ACC112 (cell line): ENCODE data around the gene DAB2IP.
"Not testable (repeated sequence)": the region's sequence is repeated elsewhere in the genome, so short reads cannot be mapped to it uniquely, and the experiment has no call there.

Experiments used
- H2AFZ ChIP-seq: fragments of 200-600 bp; sonication (generic); one replicate; pipeline ENCODE4 v1.6.0; 2017; ENCODE audit warnings: antibody characterized with exemption, low read length; ENCODE audit not compliant: unreplicated experiment
- H3K27ac ChIP-seq: fragments of 200-600 bp; sonication (generic); 2 replicates; pipeline ENCODE4 v1.5.1; 2014; ENCODE audit warnings: low read depth, mild to moderate bottlenecking, antibody characterized with exemption, low read length, moderate library complexity
- H3K27me3 ChIP-seq: fragments of 200-600 bp; sonication (generic); 2 replicates; pipeline ENCODE4 v1.6.1; 2014; ENCODE audit warnings: mild to moderate bottlenecking, antibody characterized with exemption, low read length, moderate library complexity, mixed read lengths; ENCODE audit not compliant: insufficient read depth
- H3K36me3 ChIP-seq: fragments of 200-600 bp; sonication (generic); 2 replicates; pipeline ENCODE4 v1.6.1; 2016; ENCODE audit warnings: mild to moderate bottlenecking, antibody characterized with exemption, low read length, moderate library complexity, mixed read lengths; ENCODE audit not compliant: insufficient read depth
- H3K4me1 ChIP-seq: fragments of 200-600 bp; sonication (generic); one replicate; pipeline ENCODE4 v1.6.1; 2016; ENCODE audit warnings: low read length, mixed read lengths; ENCODE audit not compliant: insufficient read depth, unreplicated experiment, control insufficient read depth
- H3K4me3 ChIP-seq: fragments of 200-600 bp; sonication (generic); 2 replicates; pipeline ENCODE4 v1.5.1; 2014; ENCODE audit warnings: mild to moderate bottlenecking, low read depth, low read length
- H3K79me2 ChIP-seq: fragments of 200-600 bp; sonication (generic); one replicate; pipeline ENCODE4 v1.6.0; 2016; ENCODE audit warnings: low read length; ENCODE audit not compliant: control insufficient read depth, unreplicated experiment, insufficient read depth

DAB2IP gene

DNA sequence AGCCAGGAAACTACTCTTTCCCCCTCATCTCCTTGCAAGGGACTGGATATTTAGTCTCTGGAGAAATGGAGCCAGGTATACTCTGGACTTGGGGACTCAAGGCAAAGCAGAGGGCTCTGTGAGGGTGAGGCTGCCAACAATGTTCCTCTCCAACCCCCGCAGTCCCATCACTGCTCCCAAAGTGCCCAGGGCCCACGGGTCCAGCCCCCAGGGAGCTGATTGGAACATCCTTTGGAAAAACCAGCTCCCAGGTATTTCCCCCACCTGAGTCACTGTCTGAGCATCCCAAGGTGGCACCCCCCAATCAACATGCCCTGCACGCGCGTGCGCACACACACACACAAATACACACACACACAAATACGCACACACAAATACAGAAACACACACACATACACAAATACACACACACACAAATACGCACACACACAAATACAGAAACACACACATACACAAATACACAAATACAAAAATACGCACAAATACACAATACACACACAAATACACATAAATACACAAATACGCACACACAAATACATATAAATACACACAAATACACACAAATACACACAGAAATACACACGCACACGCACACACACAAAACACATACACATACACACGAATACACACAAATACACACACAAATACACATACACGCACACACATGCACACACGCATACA is 137.4 kb downstream of the DAB2IP start:
- Histone ChIP-seq H3K27me3 (no peaks in the 10 kb centered on the region), H2AFZ (no peak overlapping the region), H3K27ac (no peak overlapping the region), H3K79me2 (no peaks in the 10 kb centered on the region), H3K4me1 (no peaks in the 10 kb centered on the region), H3K4me3 (no peak overlapping the region), H3K36me3 (no peaks in the 10 kb centered on the region)

DNA sequence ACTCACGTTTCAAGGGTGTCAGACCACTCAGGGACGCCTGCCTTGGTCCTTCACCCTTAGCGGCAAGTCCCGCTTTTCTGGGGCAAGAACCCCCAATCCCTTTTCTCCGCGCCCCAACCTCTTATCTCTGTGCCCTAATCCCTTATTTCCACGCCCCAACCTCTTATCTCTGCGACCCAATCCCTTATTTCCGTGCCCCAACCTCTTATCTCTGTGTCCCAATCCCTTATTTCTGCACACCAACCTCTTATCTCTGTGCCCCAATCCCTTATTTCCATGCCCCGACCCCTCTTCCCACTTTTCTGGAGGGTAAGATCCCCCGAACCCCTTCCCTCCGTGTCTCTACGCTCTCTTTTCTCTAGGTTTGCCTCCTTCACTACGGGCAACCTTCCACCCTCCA is 139.4 kb downstream of the DAB2IP start:
- Histone ChIP-seq H3K4me3 (no peak overlapping the region), H3K79me2 (no peaks in the 10 kb centered on the region), H3K27ac (no peak overlapping the region), H3K4me1 (no peaks in the 10 kb centered on the region), H2AFZ (no peak overlapping the region), H3K27me3 (no peaks in the 10 kb centered on the region), H3K36me3 (no peaks in the 10 kb centered on the region)

DNA sequence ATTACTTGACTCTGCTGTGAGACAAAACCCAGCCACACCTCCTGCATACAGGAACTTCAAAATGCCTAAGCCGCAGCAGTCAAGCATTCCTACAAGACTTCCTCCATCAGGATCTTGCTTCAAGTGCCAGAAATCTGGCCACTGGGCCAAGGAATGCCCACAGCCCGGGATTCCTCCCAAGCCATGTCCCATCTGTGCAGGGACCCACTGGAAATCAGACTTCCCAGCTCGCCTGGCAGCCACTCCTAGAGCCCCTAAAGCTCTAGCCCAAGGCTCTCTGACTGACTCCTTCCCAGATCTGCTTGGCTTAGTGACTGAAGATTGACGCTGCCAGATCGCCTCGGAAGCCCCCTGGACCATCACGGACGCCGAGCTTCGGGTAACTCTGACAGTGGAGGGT is 141.0 kb downstream of the DAB2IP start:
- not testable (repeated sequence) for H3K27ac ChIP-seq, H3K4me1 ChIP-seq, H3K4me3 ChIP-seq, H3K79me2 ChIP-seq, H3K27me3 ChIP-seq, H3K36me3 ChIP-seq, H2AFZ ChIP-seq

DNA sequence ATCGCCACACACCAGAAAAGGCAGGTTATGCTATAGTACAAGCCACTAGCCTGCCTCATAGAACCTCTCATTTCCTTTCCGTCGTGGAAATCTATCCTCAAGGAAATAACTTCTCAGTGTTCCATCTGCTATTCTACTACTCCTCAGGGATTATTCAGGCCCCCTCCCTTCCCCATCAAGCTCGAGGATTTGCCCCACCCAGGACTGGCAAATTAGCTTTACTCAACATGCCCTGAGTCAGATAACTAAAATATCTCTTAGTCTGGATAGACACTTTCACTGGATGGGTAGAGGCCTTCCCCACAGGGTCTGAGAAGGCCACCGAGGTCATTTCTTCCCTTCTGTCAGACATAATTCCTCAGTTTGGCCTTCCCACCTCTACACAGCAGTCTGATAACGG is 142.9 kb downstream of the DAB2IP start:
- H3K4me3 ChIP-seq, H2AFZ ChIP-seq, H3K79me2 ChIP-seq, H3K36me3 ChIP-seq, H3K27me3 ChIP-seq, H3K27ac ChIP-seq, H3K4me1 ChIP-seq: not testable (repeated sequence)

DNA sequence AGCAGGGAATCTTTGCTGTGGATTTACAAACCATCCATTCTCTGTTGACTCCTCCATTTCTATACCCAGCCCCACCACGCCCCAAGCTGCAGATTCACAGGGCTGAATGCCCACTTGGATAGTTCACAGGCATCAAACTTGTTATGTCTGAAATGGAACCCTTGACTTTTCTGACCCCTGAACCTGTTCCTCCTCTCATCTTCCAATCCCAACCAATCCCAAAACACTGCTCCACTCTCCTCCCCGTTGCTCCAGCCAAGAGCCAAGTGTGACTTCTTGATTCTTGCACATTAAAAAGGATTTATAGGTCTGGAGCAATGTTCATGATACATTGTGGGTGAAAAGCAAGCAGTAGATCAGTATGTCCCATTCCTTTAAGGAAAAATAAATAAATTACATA is 145.6 kb downstream of the DAB2IP start:
- H3K27me3 ChIP-seq: peaks cover 7% of the 10 kb centered on the region
- no peaks in the 10 kb centered on the region for H3K36me3 ChIP-seq
- no peaks in the 10 kb centered on the region for H3K79me2 ChIP-seq
- no peak overlapping the region for H3K27ac ChIP-seq
- no peak overlapping the region for H2AFZ ChIP-seq
- no peaks in the 10 kb centered on the region for H3K4me1 ChIP-seq
- H3K4me3 ChIP-seq: no peak overlapping the region

DNA sequence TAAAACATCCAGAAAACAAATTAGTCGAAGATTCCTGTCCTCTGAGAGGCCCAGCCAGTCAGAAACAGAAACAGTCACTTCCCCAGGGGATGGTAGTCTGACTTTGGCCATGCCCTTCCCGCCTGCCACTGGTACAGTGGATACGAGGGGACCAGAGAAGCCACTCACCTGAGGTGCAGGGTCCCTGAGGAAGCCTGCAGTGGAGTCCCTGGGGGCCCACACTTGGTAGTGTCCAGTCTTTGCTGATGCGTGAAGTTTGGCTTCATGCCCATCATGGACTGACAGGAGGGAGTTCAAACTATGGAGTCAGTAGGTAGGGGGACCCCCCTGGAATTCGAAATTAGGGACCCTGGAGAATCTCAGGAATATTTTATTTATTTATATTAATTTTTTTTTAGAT is 147.5 kb downstream of the DAB2IP start:
- H2AFZ ChIP-seq: no peak overlapping the region
- H3K27ac ChIP-seq: no peak overlapping the region
- no peaks in the 10 kb centered on the region for H3K36me3 ChIP-seq
- no peak overlapping the region for H3K4me3 ChIP-seq
- no peaks in the 10 kb centered on the region for H3K79me2 ChIP-seq
- H3K27me3 ChIP-seq: peaks cover 16% of the 10 kb centered on the region
- H3K4me1 ChIP-seq: no peaks in the 10 kb centered on the region

DNA sequence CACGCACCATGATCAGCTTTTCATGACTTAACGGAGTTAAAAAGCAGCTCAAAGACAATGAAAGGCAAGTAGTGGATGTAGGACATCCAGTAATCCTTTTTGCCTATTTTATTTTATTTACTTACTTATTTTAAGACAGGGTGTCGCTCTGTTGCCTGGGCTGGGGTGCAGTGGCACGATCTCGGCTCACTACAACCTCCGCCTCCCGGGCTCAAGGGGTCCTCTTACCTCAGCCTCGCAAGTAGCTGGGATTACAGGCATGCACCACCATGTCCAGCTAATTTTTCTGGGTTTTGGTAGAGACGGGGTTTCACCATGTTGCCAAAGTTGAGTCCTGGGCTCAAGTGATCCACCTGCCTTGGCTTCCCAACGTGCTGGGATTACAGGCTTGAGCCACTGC is 148.9 kb downstream of the DAB2IP start:
- no peak overlapping the region for H2AFZ ChIP-seq
- no peak overlapping the region for H3K4me3 ChIP-seq
- peaks cover 16% of the 10 kb centered on the region for H3K27me3 ChIP-seq
- 0 out of 2 replicates have a peak, but pooled peaks cover 3% of the 10 kb centered on the region for H3K36me3 ChIP-seq
- no peaks in the 10 kb centered on the region for H3K79me2 ChIP-seq
- no peaks in the 10 kb centered on the region for H3K4me1 ChIP-seq
- no peak overlapping the region for H3K27ac ChIP-seq

DNA sequence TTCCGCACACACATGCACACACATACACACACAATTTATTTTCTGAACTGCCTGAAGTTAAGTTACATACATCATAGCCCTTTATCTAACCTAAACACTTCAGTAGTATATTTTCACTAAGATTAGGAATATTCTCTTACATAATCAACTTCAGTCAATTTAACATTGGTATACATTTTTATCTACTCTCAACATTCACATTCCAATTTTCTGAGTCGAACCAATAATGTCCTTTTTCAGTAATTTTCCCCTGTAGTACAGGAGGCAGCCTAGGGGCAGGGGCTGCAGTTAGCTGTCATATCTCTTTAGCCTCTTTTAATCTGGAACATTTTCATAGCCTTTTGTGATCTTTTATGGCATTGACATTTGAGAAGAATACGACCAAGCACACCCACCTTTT is 150.1 kb downstream of the DAB2IP start:
- Histone ChIP-seq H3K36me3 (0 out of 2 replicates have a peak, but pooled peaks cover 3% of the 10 kb centered on the region), H2AFZ (no peak overlapping the region), H3K27ac (no peak overlapping the region), H3K27me3 (peaks cover 16% of the 10 kb centered on the region), H3K4me1 (no peaks in the 10 kb centered on the region), H3K79me2 (no peaks in the 10 kb centered on the region), H3K4me3 (no peak overlapping the region)

DNA sequence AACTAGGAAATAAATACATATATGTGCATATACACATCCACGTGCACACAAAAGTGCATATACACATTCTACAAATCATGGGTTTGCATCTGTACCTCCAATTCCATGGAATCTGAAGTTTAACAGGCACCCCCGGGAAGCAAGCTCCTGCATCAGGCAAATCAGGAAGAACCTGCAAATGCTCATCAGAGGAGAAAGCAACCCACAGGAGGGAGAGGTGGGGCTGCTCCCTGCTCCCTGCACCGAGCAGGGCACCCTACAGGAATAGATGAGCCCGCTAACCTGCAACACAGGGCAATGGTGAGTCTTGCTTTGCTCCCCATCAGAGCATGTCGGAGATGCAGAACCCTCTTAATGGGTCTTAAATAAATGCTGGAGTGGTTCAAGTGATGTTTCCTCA is 151.3 kb downstream of the DAB2IP start:
- H3K4me1 ChIP-seq: no peaks in the 10 kb centered on the region
- H3K4me3 ChIP-seq: no peak overlapping the region
- H3K27me3 ChIP-seq: peaks cover 16% of the 10 kb centered on the region
- H3K79me2 ChIP-seq: no peaks in the 10 kb centered on the region
- no peak overlapping the region for H3K27ac ChIP-seq
- H3K36me3 ChIP-seq: 0 out of 2 replicates have a peak, but pooled peaks cover 3% of the 10 kb centered on the region
- H2AFZ ChIP-seq: no peak overlapping the region

DNA sequence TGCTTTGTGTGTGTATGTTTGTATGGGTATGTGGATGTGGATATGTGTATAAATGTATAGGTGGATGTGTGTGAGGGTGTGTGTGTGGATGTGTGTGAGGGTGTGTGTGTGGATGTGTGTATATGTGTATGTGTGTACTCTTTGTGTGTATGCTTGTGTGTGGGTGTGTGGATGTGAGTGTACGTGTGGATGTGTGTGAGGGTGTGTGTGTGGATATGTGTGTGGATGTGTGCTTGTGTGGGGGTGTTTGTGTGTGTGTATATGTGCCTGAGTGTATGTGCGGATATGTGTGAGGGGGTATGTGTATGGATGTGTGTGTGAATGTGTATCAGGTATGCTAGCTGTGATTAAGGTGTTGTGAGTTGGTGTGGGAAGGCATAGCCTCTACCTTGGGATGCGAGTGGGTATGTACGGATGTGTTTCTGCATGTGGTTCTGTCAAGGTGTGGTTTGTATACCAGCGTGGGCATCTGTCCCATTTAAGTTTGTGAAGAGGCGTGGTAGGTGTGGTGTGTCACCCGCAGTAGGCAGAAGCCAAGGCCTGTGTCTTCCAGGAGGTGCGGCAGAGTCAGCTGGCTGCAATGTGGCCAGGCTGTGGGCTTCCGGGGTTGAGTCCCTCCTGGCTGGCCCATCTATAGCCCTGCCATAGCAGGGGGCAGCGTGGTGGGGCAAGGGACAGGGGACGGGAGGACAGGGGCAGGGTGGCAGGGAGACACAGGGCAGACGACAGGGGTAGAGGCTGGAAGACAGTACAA is 155.8 kb downstream of the DAB2IP start:
- Histone ChIP-seq H3K4me1 (no peaks in the 10 kb centered on the region), H2AFZ (no peak overlapping the region), H3K4me3 (no peak overlapping the region), H3K36me3 (0 out of 2 replicates have a peak, but pooled peaks cover 3% of the 10 kb centered on the region), H3K27ac (no peak overlapping the region), H3K27me3 (peaks cover 7% of the 10 kb centered on the region), H3K79me2 (no peaks in the 10 kb centered on the region)

DNA sequence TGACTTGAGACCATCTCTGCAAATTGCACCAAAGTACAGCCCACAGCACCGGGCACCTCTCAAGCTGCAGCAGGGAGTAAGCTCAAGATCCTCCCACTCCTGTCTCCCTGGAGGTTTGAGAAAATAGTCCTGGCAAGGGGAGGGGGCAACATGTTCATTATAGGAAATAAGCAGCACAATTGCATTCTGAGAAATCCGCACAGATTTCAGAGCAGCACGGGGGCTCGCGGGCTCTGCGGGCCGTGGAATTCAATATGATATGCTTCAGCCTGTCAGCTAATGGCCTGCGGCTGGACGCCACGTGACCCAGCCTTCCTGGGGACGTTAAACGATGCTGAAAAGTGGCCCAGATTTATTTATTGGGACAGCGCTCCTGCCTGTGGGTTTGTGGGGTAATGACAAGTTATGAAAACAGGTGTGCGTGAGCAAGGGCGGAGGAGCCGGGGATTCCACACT is 156.4 kb downstream of the DAB2IP start:
- H3K27ac ChIP-seq: no peak overlapping the region
- H2AFZ ChIP-seq: no peak overlapping the region
- no peaks in the 10 kb centered on the region for H3K4me1 ChIP-seq
- H3K79me2 ChIP-seq: no peaks in the 10 kb centered on the region
- H3K36me3 ChIP-seq: 0 out of 2 replicates have a peak, but pooled peaks cover 3% of the 10 kb centered on the region
- H3K27me3 ChIP-seq: peaks cover 3% of the 10 kb centered on the region
- H3K4me3 ChIP-seq: no peak overlapping the region
